Epithelial cell of prostate (primary cell): ENCODE results near the gene RHOB.
"Not testable (repeated sequence)": the region's sequence is repeated elsewhere in the genome, so short reads cannot be mapped to it uniquely, and the experiment has no call there.

Experiments
- DNase-seq: peaks from one replicate; pipeline ENCODE4 v3.0.0-alpha.2; 2011; ENCODE audit warnings: low read depth, low spot score
- H3K27ac ChIP-seq: fragments of 450-650 bp; 2 replicates; pipeline ENCODE4 v1.5.1; 2017; ENCODE audit warnings: mild to moderate bottlenecking

The RHOB gene

GRCh38 chr2:20487392-20488174 lies 40.7 kb downstream of the RHOB start:
- H3K27ac ChIP-seq: no peak overlapping the region
- DNase-seq: no peak

GRCh38 chr2:20488201-20488641 lies 41.3 kb downstream of the RHOB start:
- no peak overlapping the region for H3K27ac ChIP-seq
- DNase-seq: no peak

DNA sequence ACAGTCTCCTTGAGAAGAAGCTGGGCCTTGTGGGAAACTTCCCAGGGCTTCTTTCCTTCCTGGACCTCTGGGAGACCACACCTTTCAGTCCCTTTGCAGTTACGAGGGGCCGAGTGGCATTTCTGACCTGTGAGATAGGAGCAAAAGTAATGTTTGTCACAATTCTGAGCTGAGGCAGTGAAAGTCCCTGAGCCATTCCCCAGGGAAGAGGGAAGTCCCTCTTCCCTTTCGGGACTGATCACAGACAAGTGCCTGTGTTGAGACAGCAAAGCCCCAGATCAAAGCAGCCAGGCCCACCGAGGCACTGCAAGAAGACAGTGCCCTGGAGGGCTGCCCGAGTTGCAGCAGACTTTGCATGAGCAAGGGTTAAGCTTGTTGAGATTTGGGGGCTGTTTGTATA lies 41.9 kb downstream of the RHOB start:
- no peak overlapping the region for H3K27ac ChIP-seq
- DNase-seq: no peak

- peak; percentile 64 for DNase-seq
- H3K27ac ChIP-seq: peak overlapping the region; percentile 29
Measured at GRCh38 chr2:20490300-20491181, 43.7 kb downstream of the RHOB start.

DNA sequence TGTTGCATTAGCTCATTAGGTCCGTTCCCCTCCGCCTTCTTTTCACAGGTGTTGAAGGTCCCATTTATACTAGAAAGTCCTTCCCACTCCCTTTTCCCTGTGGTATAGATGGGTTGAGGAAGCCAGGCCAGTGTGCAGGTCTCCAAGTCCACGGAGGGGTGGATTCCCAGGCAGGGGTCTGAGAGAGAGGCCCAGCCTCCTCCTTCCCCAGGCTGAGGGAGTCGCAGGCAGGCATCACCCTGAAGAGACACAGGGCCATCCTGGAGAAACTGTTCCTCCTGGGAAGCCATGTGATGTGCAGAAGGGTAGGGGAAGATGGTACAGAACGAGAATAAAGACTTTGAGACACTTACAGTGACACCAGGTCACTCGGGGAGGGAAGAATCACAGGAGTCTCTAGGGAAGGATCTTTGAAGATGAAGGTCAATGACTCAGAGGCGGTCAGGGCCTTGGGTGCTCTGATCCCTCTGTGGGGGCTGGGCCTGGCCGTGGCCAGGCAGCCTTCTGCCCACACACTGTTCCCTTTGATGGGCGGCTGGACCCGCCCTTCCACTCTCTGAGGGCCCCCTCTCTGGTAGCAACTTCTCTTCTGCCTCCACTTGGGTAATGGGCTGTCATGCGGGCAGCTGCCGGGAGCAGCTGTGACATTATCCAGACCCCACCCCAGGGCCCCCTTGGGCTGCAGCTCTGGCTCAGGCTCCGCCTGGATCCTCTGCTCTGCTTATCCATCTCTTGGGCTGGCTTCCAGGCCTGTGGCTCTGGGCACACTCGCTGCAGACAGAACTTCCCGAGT lies 45.1 kb downstream of the RHOB start:
- no peak overlapping the region for H3K27ac ChIP-seq
- DNase-seq: no peak

DNA sequence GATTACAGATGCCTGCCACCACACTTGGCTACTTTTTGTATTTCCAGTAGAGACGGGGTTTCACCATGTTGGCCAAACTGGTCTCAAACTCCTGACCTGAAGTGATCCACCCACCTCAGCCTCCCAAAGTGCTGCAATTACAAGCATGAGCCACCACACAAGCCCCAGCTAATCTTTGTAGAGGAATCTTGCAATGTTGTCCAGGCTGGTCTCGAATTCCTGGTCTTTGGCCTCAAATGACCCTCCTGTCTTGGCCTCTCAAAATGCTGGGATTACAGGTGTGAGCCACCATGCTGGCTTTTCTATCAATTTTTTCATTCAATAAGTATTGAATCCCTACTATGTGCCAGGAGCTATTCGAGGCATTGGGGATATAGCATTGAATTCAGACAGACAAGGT lies 46.2 kb downstream of the RHOB start:
- DNase-seq, H3K27ac ChIP-seq: not testable (repeated sequence)

- DNase-seq: no peak
- no peak overlapping the region for H3K27ac ChIP-seq
Measured at GRCh38 chr2:20494241-20494640, 47.4 kb downstream of the RHOB start.

DNA sequence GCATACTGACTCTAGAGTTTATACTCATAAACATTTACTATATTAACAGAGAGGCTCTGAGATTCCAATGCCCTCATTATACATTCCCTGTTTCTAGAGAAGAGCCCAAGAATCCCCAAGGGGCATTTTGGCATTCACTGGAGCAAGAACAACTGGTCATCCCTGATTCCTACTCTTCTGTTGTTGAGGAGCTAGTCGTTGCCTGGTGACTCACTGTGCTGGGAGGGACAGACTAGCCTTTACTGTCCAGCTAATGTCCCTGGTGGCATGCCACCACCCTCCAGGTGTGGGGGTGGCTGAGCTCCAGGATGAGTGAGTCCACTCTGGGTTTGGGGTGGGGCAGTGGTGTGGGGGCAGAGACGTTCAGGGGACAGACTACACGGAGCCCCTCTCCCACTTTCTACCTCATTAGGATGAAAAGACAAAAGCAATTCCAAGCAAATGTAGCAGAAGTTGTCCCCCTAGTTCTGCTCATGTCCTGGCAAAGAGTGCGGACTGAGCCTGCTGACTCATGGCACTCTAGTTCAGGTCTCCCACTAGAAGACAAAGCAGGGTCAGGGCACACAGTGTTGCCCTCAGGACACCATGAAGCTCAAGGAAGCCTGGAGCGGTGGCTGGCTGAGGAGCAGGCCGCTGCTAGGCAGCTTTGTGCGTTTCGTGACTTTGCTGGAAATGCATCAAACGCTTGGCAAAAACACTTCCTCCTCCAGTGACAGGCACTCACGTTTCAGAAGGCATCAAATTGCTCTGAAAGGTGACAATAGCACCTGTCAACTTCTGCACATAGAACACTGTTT lies 49.4 kb downstream of the RHOB start:
- peak overlapping the region; percentile 12 for H3K27ac ChIP-seq
- DNase-seq: no peak

GRCh38 chr2:20496942-20497341 lies 50.1 kb downstream of the RHOB start:
- no peak for DNase-seq
- no peak overlapping the region for H3K27ac ChIP-seq
